ENCODE measurements around the gene ATG101. TPM values are rescaled to one million over a fixed set of nuclear protein-coding genes. Genes with fewer than 3 reads are reported as not detected.

ATG101 gene
- total and polyA plus RNA-seq, 2 of the 8 experiments (the other 6 are each of a cell fraction or from before 2014, with no cell fraction given): 49.8 to 55.9 TPM

DNA sequence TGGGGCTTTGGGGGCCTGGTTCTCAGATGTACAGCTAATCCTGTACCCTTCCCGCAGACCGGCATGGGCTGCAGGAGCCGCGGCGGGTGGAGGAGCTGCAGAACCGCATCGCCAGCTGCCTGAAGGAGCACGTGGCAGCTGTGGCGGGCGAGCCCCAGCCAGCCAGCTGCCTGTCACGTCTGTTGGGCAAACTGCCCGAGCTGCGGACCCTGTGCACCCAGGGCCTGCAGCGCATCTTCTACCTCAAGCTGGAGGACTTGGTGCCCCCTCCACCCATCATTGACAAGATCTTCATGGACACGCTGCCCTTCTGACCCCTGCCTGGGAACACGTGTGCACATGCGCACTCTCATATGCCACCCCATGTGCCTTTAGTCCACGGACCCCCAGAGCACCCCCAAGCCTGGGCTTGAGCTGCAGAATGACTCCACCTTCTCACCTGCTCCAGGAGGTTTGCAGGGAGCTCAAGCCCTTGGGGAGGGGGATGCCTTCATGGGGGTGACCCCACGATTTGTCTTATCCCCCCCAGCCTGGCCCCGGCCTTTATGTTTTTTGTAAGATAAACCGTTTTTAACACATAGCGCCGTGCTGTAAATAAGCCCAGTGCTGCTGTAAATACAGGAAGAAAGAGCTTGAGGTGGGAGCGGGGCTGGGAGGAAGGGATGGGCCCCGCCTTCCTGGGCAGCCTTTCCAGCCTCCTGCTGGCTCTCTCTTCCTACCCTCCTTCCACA, 11.0 kb upstream of the ATG101 start (continued):
- TF ChIP-seq, protein P1, sequence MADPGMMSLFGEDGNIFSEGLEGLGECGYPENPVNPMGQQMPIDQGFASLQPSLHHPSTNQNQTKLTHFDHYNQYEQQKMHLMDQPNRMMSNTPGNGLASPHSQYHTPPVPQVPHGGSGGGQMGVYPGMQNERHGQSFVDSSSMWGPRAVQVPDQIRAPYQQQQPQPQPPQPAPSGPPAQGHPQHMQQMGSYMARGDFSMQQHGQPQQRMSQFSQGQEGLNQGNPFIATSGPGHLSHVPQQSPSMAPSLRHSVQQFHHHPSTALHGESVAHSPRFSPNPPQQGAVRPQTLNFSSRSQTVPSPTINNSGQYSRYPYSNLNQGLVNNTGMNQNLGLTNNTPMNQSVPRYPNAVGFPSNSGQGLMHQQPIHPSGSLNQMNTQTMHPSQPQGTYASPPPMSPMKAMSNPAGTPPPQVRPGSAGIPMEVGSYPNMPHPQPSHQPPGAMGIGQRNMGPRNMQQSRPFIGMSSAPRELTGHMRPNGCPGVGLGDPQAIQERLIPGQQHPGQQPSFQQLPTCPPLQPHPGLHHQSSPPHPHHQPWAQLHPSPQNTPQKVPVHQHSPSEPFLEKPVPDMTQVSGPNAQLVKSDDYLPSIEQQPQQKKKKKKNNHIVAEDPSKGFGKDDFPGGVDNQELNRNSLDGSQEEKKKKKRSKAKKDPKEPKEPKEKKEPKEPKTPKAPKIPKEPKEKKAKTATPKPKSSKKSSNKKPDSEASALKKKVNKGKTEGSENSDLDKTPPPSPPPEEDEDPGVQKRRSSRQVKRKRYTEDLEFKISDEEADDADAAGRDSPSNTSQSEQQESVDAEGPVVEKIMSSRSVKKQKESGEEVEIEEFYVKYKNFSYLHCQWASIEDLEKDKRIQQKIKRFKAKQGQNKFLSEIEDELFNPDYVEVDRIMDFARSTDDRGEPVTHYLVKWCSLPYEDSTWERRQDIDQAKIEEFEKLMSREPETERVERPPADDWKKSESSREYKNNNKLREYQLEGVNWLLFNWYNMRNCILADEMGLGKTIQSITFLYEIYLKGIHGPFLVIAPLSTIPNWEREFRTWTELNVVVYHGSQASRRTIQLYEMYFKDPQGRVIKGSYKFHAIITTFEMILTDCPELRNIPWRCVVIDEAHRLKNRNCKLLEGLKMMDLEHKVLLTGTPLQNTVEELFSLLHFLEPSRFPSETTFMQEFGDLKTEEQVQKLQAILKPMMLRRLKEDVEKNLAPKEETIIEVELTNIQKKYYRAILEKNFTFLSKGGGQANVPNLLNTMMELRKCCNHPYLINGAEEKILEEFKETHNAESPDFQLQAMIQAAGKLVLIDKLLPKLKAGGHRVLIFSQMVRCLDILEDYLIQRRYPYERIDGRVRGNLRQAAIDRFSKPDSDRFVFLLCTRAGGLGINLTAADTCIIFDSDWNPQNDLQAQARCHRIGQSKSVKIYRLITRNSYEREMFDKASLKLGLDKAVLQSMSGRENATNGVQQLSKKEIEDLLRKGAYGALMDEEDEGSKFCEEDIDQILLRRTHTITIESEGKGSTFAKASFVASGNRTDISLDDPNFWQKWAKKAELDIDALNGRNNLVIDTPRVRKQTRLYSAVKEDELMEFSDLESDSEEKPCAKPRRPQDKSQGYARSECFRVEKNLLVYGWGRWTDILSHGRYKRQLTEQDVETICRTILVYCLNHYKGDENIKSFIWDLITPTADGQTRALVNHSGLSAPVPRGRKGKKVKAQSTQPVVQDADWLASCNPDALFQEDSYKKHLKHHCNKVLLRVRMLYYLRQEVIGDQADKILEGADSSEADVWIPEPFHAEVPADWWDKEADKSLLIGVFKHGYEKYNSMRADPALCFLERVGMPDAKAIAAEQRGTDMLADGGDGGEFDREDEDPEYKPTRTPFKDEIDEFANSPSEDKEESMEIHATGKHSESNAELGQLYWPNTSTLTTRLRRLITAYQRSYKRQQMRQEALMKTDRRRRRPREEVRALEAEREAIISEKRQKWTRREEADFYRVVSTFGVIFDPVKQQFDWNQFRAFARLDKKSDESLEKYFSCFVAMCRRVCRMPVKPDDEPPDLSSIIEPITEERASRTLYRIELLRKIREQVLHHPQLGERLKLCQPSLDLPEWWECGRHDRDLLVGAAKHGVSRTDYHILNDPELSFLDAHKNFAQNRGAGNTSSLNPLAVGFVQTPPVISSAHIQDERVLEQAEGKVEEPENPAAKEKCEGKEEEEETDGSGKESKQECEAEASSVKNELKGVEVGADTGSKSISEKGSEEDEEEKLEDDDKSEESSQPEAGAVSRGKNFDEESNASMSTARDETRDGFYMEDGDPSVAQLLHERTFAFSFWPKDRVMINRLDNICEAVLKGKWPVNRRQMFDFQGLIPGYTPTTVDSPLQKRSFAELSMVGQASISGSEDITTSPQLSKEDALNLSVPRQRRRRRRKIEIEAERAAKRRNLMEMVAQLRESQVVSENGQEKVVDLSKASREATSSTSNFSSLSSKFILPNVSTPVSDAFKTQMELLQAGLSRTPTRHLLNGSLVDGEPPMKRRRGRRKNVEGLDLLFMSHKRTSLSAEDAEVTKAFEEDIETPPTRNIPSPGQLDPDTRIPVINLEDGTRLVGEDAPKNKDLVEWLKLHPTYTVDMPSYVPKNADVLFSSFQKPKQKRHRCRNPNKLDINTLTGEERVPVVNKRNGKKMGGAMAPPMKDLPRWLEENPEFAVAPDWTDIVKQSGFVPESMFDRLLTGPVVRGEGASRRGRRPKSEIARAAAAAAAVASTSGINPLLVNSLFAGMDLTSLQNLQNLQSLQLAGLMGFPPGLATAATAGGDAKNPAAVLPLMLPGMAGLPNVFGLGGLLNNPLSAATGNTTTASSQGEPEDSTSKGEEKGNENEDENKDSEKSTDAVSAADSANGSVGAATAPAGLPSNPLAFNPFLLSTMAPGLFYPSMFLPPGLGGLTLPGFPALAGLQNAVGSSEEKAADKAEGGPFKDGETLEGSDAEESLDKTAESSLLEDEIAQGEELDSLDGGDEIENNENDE (IDR thresholded peaks at IDR 0.05; ENCODE audit: insufficient replicate concordance, low read length): no peak
- TF ChIP-seq, protein P2, sequence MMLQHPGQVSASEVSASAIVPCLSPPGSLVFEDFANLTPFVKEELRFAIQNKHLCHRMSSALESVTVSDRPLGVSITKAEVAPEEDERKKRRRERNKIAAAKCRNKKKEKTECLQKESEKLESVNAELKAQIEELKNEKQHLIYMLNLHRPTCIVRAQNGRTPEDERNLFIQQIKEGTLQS (IDR thresholded peaks at IDR 0.05; ENCODE audit: insufficient read depth, low read depth, low read length): no peak
- TF ChIP-seq CREB1 (IDR thresholded peaks at IDR 0.05): no peak
- no peak for TF ChIP-seq FOSL1 (IDR thresholded peaks at IDR 0.05; ENCODE audit: insufficient read depth, low read depth, low read length)

Measured in H1 (cell line).